Suprapubic skin (tissue), 4 donors: ENCODE results near the gene GOLT1A. TPM values are rescaled to one million over a fixed set of nuclear protein-coding genes. Genes with fewer than 3 reads are reported as not detected.

Source experiments
- DNase-seq, 2 donors: peaks; one replicate each; pipeline ENCODE4 v3.0.0-alpha.2; 2019; ENCODE audit warnings: low spot score in 2 of 2
- H3K27ac ChIP-seq: fragments of 200-600 bp; sonication (generic); one replicate; pipeline ENCODE4 v1.5.1; 2019
- H3K27me3 ChIP-seq: fragments of 200-600 bp; sonication (generic); one replicate; pipeline ENCODE4 v1.5.1; 2019
- H3K36me3 ChIP-seq: fragments of 200-600 bp; sonication (generic); one replicate; pipeline ENCODE4 v1.5.1; 2019
- H3K4me1 ChIP-seq: fragments of 200-600 bp; sonication (generic); one replicate; pipeline ENCODE4 v1.5.1; 2019
- H3K4me3 ChIP-seq: fragments of 200-600 bp; sonication (generic); one replicate; pipeline ENCODE4 v1.5.1; 2019; ENCODE audit warnings: mild to moderate bottlenecking
- H3K9me3 ChIP-seq: fragments of 200-600 bp; sonication (generic); one replicate; pipeline ENCODE4 v1.5.1; 2019
- CTCF ChIP-seq, 2 donors: fragments of 200-600 bp in 1 of 2; fragments of 450-650 bp in 1 of 2; sonication (generic) in 1 of 2; IDR thresholded peaks; one replicate each; pipeline ENCODE4 v1.5.1; 2016 to 2019; ENCODE audit warnings: antibody characterized with exemption in 2 of 2, mild to moderate bottlenecking in 1 of 2, moderate library complexity in 1 of 2
- EP300 ChIP-seq: sonication (generic); formaldehyde crosslinking; IDR thresholded peaks from one replicate; pipeline ENCODE4 v1.6.1; 2017; ENCODE audit warnings: antibody characterized with exemption
- POLR2A ChIP-seq, 2 donors: fragments of 450-650 bp; IDR thresholded peaks; one replicate each; pipeline ENCODE4 v1.6.1; 2017; ENCODE audit warnings: antibody characterized with exemption in 2 of 2, mild to moderate bottlenecking in 2 of 2, moderate library complexity in 2 of 2
- POLR2AphosphoS5 ChIP-seq, 3 donors: sonication (generic); formaldehyde crosslinking; IDR thresholded peaks; one replicate each; pipeline ENCODE4 v1.6.1; 2017; ENCODE audit warnings: antibody characterized with exemption in 3 of 3
- WGBS: methylation state at CpG from one replicate; pipeline ENCODE4 v1.1.5; 2018; 5-methylcytosine and 5-hydroxymethylcytosine counted together
- total RNA-seq, 4 donors: library from RNA; depleted of rRNA; stranded (reverse); fragments of >200 nt; gene quantifications; one replicate each; pipeline ENCODE4 v1.1.0, GENCODE V29; 2016

The GOLT1A gene
- total RNA-seq, 4 donors from 2014 or later: not detected

GRCh38 chr1:204149635-204150565 is 63.9 kb downstream of the GOLT1A start:
- 66% methylated on average over 12 of the region's 16 CpGs for WGBS
- no peaks in the 10 kb centered on the region for H3K27me3 ChIP-seq
- no peak for DNase-seq
- no peaks in the 10 kb centered on the region for H3K9me3 ChIP-seq
- peaks cover 57% of the 10 kb centered on the region for H3K4me1 ChIP-seq
- no peak for TF ChIP-seq EP300
- TF ChIP-seq POLR2AphosphoS5 (IDR thresholded peaks at IDR 0.05): peak in 1 of 3 donors; percentile 71
- TF ChIP-seq CTCF (IDR thresholded peaks at IDR 0.05): no peak
- peaks cover 9% of the 10 kb centered on the region for H3K36me3 ChIP-seq
- H3K4me3 ChIP-seq: peak overlapping the region; percentile 77
- H3K27ac ChIP-seq: peak overlapping the region; percentile 91

- peaks cover 9% of the 10 kb centered on the region for H3K36me3 ChIP-seq
- 75% methylated on average over 1 of the region's 2 CpGs for WGBS
- TF ChIP-seq CTCF (IDR thresholded peaks at IDR 0.05): no peak
- no peak for TF ChIP-seq POLR2AphosphoS5 (IDR thresholded peaks at IDR 0.05)
- no peak for TF ChIP-seq EP300
- no peak for TF ChIP-seq POLR2A (IDR thresholded peaks at IDR 0.05)
- DNase-seq: no peak
- peaks cover 51% of the 10 kb centered on the region for H3K4me1 ChIP-seq
- H3K4me3 ChIP-seq: no peak overlapping the region
- H3K27me3 ChIP-seq: no peaks in the 10 kb centered on the region
- no peaks in the 10 kb centered on the region for H3K9me3 ChIP-seq
- H3K27ac ChIP-seq: peak overlapping the region; percentile 91
These were observed 64.7 kb downstream of the GOLT1A start for GRCh38 chr1:204149107-204149506.

Other genes with a start within 250 kb of the GOLT1A start
- gene SOX13, start 140.9 kb downstream of the GOLT1A start, total RNA-seq: 10 to 100 TPM; 10.1 to 20.6 (median 15.6) TPM
- 10 to 100 TPM; 25.5 to 47.7 (median 36.0) TPM for gene ETNK2, start 61.9 kb downstream of the GOLT1A start, total RNA-seq
- gene REN, start 47.7 kb downstream of the GOLT1A start, total RNA-seq: under 1 TPM in 1 of 4 donors, not detected in 3; 0.44 TPM
- not detected for gene KISS1, start 17.5 kb downstream of the GOLT1A start, total RNA-seq
- 10 to 100 TPM in 3 of 4 donors, 1 to 10 TPM in 1; 3.7 to 15.4 (median 12.8) TPM for gene PLEKHA6, start 145.9 kb upstream of the GOLT1A start, total RNA-seq
- 10 to 100 TPM; 51.2 to 66.4 (median 56.7) TPM for gene PPP1R15B, start 197.8 kb upstream of the GOLT1A start, total RNA-seq